ENCODE data around the gene EHBP1.

Gene EHBP1

GRCh38 chr2:62881162-62881795 is 175.8 kb downstream of the EHBP1 start:
- ChIA-PET CTCF (interaction anchor here (0.6 kb wide), 1 partner anchor 19 kb away, joined by 3 read pairs; no protein-coding TSS in a partner anchor), POLR2A (no interaction called here)
- no peaks in the 10 kb centered on the region for H3K9me3 ChIP-seq (ENCODE audit: control insufficient read depth, insufficient read depth, low read depth, low read length)
- H3K4me1 ChIP-seq (ENCODE audit: control insufficient read depth, insufficient read depth, low read length): no peaks in the 10 kb centered on the region
- no peak overlapping the region for H3K27ac ChIP-seq (ENCODE audit: extremely low read depth, low read depth, low read length)
- TF ChIP-seq ZNF549 (tag by site-specific recombination; IDR thresholded peaks at IDR 0.05): no peak
- no peak for TF ChIP-seq ZNF354C (tag by site-specific recombination; IDR thresholded peaks at IDR 0.05; ENCODE audit: borderline replicate concordance, low read depth)
- no peak for TF ChIP-seq GLIS2 (tag by site-specific recombination; IDR thresholded peaks at IDR 0.05)
- no peak for TF ChIP-seq ZNF274 (IDR thresholded peaks at IDR 0.05; ENCODE audit: low read length)
- TF ChIP-seq ZNF274 (tag by site-specific recombination; IDR thresholded peaks at IDR 0.05; ENCODE audit: borderline replicate concordance): no peak
- TF ChIP-seq ZNF266 (tag by site-specific recombination; IDR thresholded peaks at IDR 0.05; ENCODE audit: low read depth): no peak
- H3K4me3 ChIP-seq (ENCODE audit: low read depth, low read length): no peak overlapping the region
- peaks cover 4 to 7% of the 10 kb centered on the region in 2 experiments; a peak in 2 of 3 replicates for H3K36me3 ChIP-seq (ENCODE audit: control insufficient read depth in 2 of 2, insufficient read depth in 1 of 2, low read length in 2 of 2)

DNA sequence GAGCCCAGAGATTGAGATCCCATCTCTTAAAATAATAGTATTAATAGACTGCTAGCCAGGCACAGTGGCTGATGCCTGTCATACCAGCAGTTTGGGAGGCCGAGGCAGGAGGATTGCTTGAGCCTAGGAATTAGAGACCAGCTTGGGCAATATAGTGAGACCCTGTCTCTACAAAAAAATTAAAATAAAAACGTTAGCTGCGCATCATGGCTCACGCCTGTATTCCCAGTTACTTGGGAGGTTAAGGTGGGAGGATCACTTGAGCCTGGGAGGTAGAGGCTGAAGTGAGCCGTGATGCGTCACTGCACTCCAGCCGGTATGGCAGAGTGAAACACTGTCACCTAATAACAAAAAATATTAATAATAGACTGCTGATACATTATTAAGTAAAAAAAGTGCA is 178.1 kb downstream of the EHBP1 start:
- H3K9me3 ChIP-seq (ENCODE audit: control insufficient read depth, insufficient read depth, low read depth, low read length): no peaks in the 10 kb centered on the region
- no peak overlapping the region for H3K4me3 ChIP-seq (ENCODE audit: low read depth, low read length)
- no peaks in the 10 kb centered on the region for H3K36me3 ChIP-seq (ENCODE audit: control insufficient read depth in 2 of 2, insufficient read depth in 1 of 2, low read length in 2 of 2)
- no peak overlapping the region for H3K27ac ChIP-seq (ENCODE audit: extremely low read depth, low read depth, low read length)
- TF ChIP-seq ZNF132 (tag by site-specific recombination; IDR thresholded peaks at IDR 0.05; ENCODE audit: borderline replicate concordance) (no peak), ZNF354C (tag by site-specific recombination; IDR thresholded peaks at IDR 0.05; ENCODE audit: borderline replicate concordance, low read depth) (no peak), ZNF777 (tag by site-specific recombination; IDR thresholded peaks at IDR 0.05; ENCODE audit: borderline replicate concordance) (no peak), ZNF362 (tag by site-specific recombination; IDR thresholded peaks at IDR 0.05) (no peak), ZFP41 (tag by site-specific recombination; IDR thresholded peaks at IDR 0.05; ENCODE audit: borderline replicate concordance) (no peak), ZBTB26 (tag by site-specific recombination; optimal IDR thresholded peaks at IDR 0.05) (no peak), ZNF24 (tag by site-specific recombination; IDR thresholded peaks at IDR 0.05) (no peak), AEBP2 (tag by site-specific recombination; IDR thresholded peaks at IDR 0.05; ENCODE audit: borderline replicate concordance) (no peak), ZNF768 (tag by site-specific recombination; IDR thresholded peaks at IDR 0.05) (no peak), ZNF548 (tag by site-specific recombination; IDR thresholded peaks at IDR 0.05) (no peak), ZNF645 (tag by site-specific recombination; IDR thresholded peaks at IDR 0.05) (no peak), ZNF112 (tag by site-specific recombination; IDR thresholded peaks at IDR 0.05) (no peak), PRDM6 (tag by site-specific recombination; IDR thresholded peaks at IDR 0.05) (no peak), SCRT2 (tag by site-specific recombination; IDR thresholded peaks at IDR 0.05) (no peak), ZBTB21 (tag by site-specific recombination; IDR thresholded peaks at IDR 0.05) (no peak), MEIS1 (CRISPR knock-in tag; IDR thresholded peaks at IDR 0.05; ENCODE audit: borderline replicate concordance) (no peak)
- TF ChIP-seq, protein P1, sequence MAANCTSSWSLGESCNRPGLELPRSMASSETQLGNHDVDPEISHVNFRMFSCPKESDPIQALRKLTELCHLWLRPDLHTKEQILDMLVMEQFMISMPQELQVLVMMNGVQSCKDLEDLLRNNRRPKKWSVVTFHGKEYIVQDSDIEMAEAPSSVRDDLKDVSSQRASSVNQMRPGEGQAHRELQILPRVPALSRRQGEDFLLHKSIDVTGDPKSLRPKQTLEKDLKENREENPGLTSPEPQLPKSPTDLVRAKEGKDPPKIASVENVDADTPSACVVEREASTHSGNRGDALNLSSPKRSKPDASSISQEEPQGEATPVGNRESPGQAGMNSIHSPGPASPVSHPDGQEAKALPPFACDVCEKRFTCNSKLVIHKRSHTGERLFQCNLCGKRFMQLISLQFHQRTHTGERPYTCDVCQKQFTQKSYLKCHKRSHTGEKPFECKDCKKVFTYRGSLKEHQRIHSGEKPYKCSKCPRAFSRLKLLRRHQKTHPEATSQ (tag by site-specific recombination; IDR thresholded peaks at IDR 0.05): no peak
- ChIA-PET CTCF (no interaction called here), POLR2A (no interaction called here)
- no peaks in the 10 kb centered on the region for H3K4me1 ChIP-seq (ENCODE audit: control insufficient read depth, insufficient read depth, low read length)
